ENCODE measurements around the gene CCR2.

Gene CCR2

DNA sequence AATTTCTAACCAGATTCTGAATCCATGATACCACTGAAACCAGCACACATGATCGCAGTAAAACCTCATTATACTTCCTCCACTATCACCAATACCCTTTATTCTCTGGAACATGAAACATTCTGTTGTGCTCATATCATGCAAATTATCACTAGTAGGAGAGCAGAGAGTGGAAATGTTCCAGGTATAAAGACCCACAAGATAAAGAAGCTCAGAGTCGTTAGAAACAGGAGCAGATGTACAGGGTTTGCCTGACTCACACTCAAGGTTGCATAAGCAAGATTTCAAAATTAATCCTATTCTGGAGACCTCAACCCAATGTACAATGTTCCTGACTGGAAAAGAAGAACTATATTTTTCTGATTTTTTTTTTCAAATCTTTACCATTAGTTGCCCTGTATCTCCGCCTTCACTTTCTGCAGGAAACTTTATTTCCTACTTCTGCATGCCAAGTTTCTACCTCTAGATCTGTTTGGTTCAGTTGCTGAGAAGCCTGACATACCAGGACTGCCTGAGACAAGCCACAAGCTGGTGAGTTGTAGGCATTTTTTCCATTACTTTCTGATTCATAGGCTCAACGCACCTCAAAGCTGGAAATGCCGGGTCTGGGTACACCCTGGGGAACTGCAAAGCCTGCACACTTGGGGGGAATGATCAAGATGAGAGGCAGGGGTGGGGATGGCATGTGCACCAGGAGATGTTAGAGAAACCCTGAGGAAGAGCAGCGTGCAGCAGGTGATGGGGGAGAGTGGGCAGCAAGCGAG is at the start of gene CCR2:
CCR2 (plus strand) TSS at position 465 of the 764 bp plus-strand sequence. CDS start 3,417 bp downstream, outside the sequence.
- Histone ChIP-seq H3K27ac (no peak within 1 kb of the TSS), H3K4me3 (ENCODE audit: low read depth, low read length) (no peak within 1 kb of the TSS), H3K36me3 (no peaks in the 10 kb centered on the region), H3K9me3 (ENCODE audit: severe bottlenecking) (no peaks in the 10 kb centered on the region), H3K27me3 (ENCODE audit: insufficient read depth, low read depth, severe bottlenecking) (peaks cover 93% of the 10 kb centered on the region)
- DNase-seq: no peak
- TF ChIP-seq, protein P1, sequence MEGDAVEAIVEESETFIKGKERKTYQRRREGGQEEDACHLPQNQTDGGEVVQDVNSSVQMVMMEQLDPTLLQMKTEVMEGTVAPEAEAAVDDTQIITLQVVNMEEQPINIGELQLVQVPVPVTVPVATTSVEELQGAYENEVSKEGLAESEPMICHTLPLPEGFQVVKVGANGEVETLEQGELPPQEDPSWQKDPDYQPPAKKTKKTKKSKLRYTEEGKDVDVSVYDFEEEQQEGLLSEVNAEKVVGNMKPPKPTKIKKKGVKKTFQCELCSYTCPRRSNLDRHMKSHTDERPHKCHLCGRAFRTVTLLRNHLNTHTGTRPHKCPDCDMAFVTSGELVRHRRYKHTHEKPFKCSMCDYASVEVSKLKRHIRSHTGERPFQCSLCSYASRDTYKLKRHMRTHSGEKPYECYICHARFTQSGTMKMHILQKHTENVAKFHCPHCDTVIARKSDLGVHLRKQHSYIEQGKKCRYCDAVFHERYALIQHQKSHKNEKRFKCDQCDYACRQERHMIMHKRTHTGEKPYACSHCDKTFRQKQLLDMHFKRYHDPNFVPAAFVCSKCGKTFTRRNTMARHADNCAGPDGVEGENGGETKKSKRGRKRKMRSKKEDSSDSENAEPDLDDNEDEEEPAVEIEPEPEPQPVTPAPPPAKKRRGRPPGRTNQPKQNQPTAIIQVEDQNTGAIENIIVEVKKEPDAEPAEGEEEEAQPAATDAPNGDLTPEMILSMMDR (IDR thresholded peaks at IDR 0.05; ENCODE audit: low read depth, low read length): no peak

DNA sequence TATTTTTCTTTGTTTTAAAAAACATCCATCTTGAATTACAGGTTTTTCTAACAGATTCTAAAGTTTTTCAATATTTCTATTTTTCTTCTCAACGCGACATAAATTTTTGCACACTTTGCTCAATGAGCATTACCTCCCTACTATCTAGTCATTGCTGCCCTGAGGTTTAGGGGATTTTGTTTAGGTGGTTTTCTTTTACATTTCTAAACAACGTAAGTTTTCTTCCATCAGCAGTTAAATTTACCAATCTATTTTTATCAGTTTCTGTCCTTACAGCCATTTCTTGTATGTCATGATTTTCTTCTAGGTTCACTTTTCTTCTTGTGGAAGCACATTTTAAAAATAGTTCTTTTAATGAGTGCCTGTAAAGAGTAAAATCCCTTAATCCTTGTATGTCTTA is 49.2 kb upstream of the CCR2 start:
- no peak for DNase-seq
- no peaks in the 10 kb centered on the region for H3K36me3 ChIP-seq
- TF ChIP-seq, protein P1 (IDR thresholded peaks at IDR 0.05; ENCODE audit: low read depth, low read length): no peak
- peaks cover 75% of the 10 kb centered on the region for H3K27me3 ChIP-seq (ENCODE audit: insufficient read depth, low read depth, severe bottlenecking)
- no peak overlapping the region for H3K4me3 ChIP-seq (ENCODE audit: low read depth, low read length)
- no peak overlapping the region for H3K27ac ChIP-seq
- H3K9me3 ChIP-seq (ENCODE audit: severe bottlenecking): no peaks in the 10 kb centered on the region

DNA sequence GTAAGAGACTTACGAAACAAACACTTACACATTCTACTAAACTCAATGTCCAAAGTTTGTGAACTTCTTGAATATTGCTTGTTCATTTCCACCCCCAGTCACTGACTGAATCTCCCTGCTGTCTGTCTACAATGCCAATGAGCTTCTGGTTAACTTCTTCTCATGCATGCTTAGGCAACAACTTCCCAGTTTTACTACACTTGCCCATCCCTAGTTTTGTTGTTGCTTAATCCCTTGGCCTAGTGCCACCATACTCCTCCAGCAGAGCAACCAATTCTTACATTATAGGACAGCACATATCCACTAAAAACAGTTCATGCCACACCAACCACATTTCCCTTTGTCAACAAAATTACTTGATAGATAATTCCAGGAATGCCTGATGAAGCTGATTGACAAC is 40.9 kb upstream of the CCR2 start:
- Histone ChIP-seq H3K9me3 (ENCODE audit: severe bottlenecking) (no peaks in the 10 kb centered on the region), H3K27me3 (ENCODE audit: insufficient read depth, low read depth, severe bottlenecking) (peaks cover 65% of the 10 kb centered on the region), H3K27ac (no peak overlapping the region), H3K36me3 (no peaks in the 10 kb centered on the region), H3K4me3 (ENCODE audit: low read depth, low read length) (no peak overlapping the region)
- no peak for DNase-seq
- TF ChIP-seq, protein P1 (IDR thresholded peaks at IDR 0.05; ENCODE audit: low read depth, low read length): no peak

DNA sequence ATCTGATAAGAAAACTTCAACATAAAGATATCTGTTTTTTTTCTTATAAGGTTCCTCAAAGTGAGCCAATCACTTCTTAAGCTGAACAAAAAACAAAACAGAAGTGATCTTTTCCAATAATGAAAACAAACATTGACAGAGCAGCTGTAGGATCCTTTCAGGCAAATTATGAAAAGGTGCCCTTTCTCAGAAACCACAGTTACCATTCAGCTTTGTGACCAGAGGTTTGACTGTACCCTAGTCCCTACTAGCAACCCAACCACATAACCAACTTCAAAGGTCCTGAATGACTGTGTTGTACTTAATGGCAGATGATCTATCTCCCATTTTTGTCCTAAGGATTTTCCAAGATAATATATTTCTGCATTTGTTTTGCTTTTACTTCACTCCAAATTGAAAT is 39.4 kb upstream of the CCR2 start:
- peaks cover 65% of the 10 kb centered on the region for H3K27me3 ChIP-seq (ENCODE audit: insufficient read depth, low read depth, severe bottlenecking)
- no peak for DNase-seq
- no peaks in the 10 kb centered on the region for H3K9me3 ChIP-seq (ENCODE audit: severe bottlenecking)
- TF ChIP-seq, protein P1 (IDR thresholded peaks at IDR 0.05; ENCODE audit: low read depth, low read length): no peak
- no peak overlapping the region for H3K27ac ChIP-seq
- H3K4me3 ChIP-seq (ENCODE audit: low read depth, low read length): no peak overlapping the region
- H3K36me3 ChIP-seq: no peaks in the 10 kb centered on the region

DNA sequence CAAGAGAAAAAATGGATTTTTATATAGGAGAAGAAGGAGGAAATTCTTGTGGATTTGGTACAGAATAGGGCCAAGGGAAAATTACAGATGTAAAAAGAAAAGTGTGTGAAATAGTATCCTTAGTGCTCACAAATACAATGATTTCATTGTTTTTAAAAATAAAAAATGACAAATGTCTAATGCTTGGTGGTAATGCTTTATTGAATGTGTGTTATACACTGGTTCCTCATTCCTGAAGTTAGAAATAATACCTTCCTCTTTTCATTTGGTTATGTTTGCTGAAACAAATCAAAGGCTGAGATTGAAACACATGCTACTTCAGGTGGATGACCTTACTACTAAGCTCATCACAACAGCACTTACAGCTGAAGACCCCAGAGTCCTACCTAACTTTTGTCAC is 37.7 kb upstream of the CCR2 start:
- H3K27me3 ChIP-seq (ENCODE audit: insufficient read depth, low read depth, severe bottlenecking): peaks cover 67% of the 10 kb centered on the region
- H3K4me3 ChIP-seq (ENCODE audit: low read depth, low read length): no peak overlapping the region
- H3K36me3 ChIP-seq: no peaks in the 10 kb centered on the region
- TF ChIP-seq, protein P1 (IDR thresholded peaks at IDR 0.05; ENCODE audit: low read depth, low read length): no peak
- DNase-seq: no peak
- H3K27ac ChIP-seq: no peak overlapping the region
- H3K9me3 ChIP-seq (ENCODE audit: severe bottlenecking): no peaks in the 10 kb centered on the region

All from WERI-Rb-1 (cell line).